ENCODE measurements around the gene CHRM5. TPM values are rescaled to one million over a fixed set of nuclear protein-coding genes. Genes with fewer than 3 reads are reported as not detected.

The CHRM5 gene
- total RNA-seq, 1 experiment from 2014 or later = not detected

GRCh38 chr15:34012461-34013028, 44.2 kb downstream of the CHRM5 start:
- Histone ChIP-seq H3K27me3 (ENCODE audit: insufficient read depth, low read length) (no peaks in the 10 kb centered on the region), H3K27ac (ENCODE audit: low read depth, low read length) (no peak overlapping the region), H2AFZ (ENCODE audit: low read depth, low read length, poor library complexity, severe bottlenecking) (no peak overlapping the region), H3K4me2 (ENCODE audit: low read length) (no peak overlapping the region), H3K9ac (ENCODE audit: low read length) (no peak overlapping the region), H3K4me1 (ENCODE audit: control insufficient read depth in 1 of 2, insufficient read depth in 2 of 2, low read length in 2 of 2) (no peaks in the 10 kb centered on the region), H3K36me3 (ENCODE audit: control insufficient read depth in 1 of 2, insufficient read depth in 2 of 2, low read length in 2 of 2) (no peaks in the 10 kb centered on the region), H3K4me3 (replicated peaks in 1 of 2; ENCODE audit: low read depth in 1 of 2, low read length in 2 of 2) (no peak overlapping the region), H3K79me2 (ENCODE audit: insufficient read depth, low read length) (no peaks in the 10 kb centered on the region), H3K9me2 (ENCODE audit: insufficient read depth) (no peaks in the 10 kb centered on the region), H4K20me1 (ENCODE audit: insufficient read depth) (no peaks in the 10 kb centered on the region), H3K9me3 (ENCODE audit: control insufficient read depth in 1 of 2, insufficient read depth in 1 of 2, low read depth in 1 of 2, low read length in 2 of 2) (no peaks in the 10 kb centered on the region)
- ChIA-PET RAD21 (ENCODE audit: low non-redundant PET in 1 of 2, low total read pairs in 2 of 2, uncharacterized antibody in 2 of 2, unreplicated experiment in 2 of 2) (no interaction called here), CTCF (no interaction called here), POLR2A (no interaction called here)
- DNase-seq (ENCODE audit: low read depth, low spot score) (no peak), ATAC-seq (no peak)
- no TSS peak for BruUV-seq (replicated peaks)
- TF ChIP-seq SIN3A (IDR thresholded peaks at IDR 0.05; ENCODE audit: low read depth) (no peak), EZH2phosphoT487 (IDR thresholded peaks at IDR 0.05; ENCODE audit: borderline replicate concordance) (no peak), RAD21 (IDR thresholded peaks at IDR 0.05; ENCODE audit: low read depth) (no peak), JUND (IDR thresholded peaks at IDR 0.05) (no peak), YY1 (IDR thresholded peaks at IDR 0.05; ENCODE audit: extremely low read depth, insufficient replicate concordance, low read depth, low read length) (no peak), ZBTB33 (IDR thresholded peaks at IDR 0.05; ENCODE audit: extremely low read depth, insufficient replicate concordance, low read length) (no peak), ZNF274 (IDR thresholded peaks at IDR 0.05; ENCODE audit: low read depth, low read length) (no peak)
- intact Hi-C loops (cut with micrococcal nuclease) = no loop called here

- Histone ChIP-seq H3K27me3 (ENCODE audit: insufficient read depth, low read length) (no peaks in the 10 kb centered on the region), H3K9me2 (ENCODE audit: insufficient read depth) (no peaks in the 10 kb centered on the region), H3K36me3 (ENCODE audit: control insufficient read depth in 1 of 2, insufficient read depth in 2 of 2, low read length in 2 of 2) (no peaks in the 10 kb centered on the region), H3K79me2 (ENCODE audit: insufficient read depth, low read length) (no peaks in the 10 kb centered on the region), H3K4me1 (ENCODE audit: control insufficient read depth in 1 of 2, insufficient read depth in 2 of 2, low read length in 2 of 2) (no peaks in the 10 kb centered on the region), H2AFZ (ENCODE audit: low read depth, low read length, poor library complexity, severe bottlenecking) (no peak overlapping the region), H4K20me1 (ENCODE audit: insufficient read depth) (no peaks in the 10 kb centered on the region), H3K9me3 (ENCODE audit: control insufficient read depth in 1 of 2, insufficient read depth in 1 of 2, low read depth in 1 of 2, low read length in 2 of 2) (no peaks in the 10 kb centered on the region), H3K4me2 (ENCODE audit: low read length) (no peak overlapping the region), H3K27ac (ENCODE audit: low read depth, low read length) (no peak overlapping the region), H3K4me3 (replicated peaks in 1 of 2; ENCODE audit: low read depth in 1 of 2, low read length in 2 of 2) (no peak overlapping the region), H3K9ac (ENCODE audit: low read length) (no peak overlapping the region)
- RAD21 ChIA-PET (ENCODE audit: low non-redundant PET in 1 of 2, low total read pairs in 2 of 2, uncharacterized antibody in 2 of 2, unreplicated experiment in 2 of 2) = no interaction called here
- intact Hi-C loops (cut with micrococcal nuclease) = no loop called here
- CTCF ChIA-PET = no interaction called here
- POLR2A ChIA-PET = no interaction called here
- no peak for DNase-seq (ENCODE audit: low read depth, low spot score)
- BruUV-seq (replicated peaks) = no TSS peak
- no peak for ATAC-seq
- TF ChIP-seq ATF3 (IDR thresholded peaks at IDR 0.05) (no peak), YY1 (IDR thresholded peaks at IDR 0.05; ENCODE audit: extremely low read depth, insufficient replicate concordance, low read depth, low read length) (no peak), CTCF (IDR thresholded peaks at IDR 0.05 in 2 of 3, conservative IDR thresholded peaks at IDR 0.05 in 1 of 3; ENCODE audit: borderline replicate concordance in 1 of 3, insufficient read depth in 1 of 3, low read depth in 2 of 3, low read length in 2 of 3) (no peak), MAX (IDR thresholded peaks at IDR 0.05) (no peak), RAD21 (IDR thresholded peaks at IDR 0.05; ENCODE audit: low read depth) (no peak), JUND (IDR thresholded peaks at IDR 0.05) (no peak), REST (IDR thresholded peaks at IDR 0.05; ENCODE audit: low read depth) (no peak)
Measured at GRCh38 chr15:34013746-34014145, 45.4 kb downstream of the CHRM5 start.
